IMR-90 (cell line): Measurements from ENCODE around the gene ACOX1. TPM values are rescaled to one million over a fixed set of nuclear protein-coding genes. Genes with fewer than 3 reads are reported as not detected.

ENCODE experiments used
- ATAC-seq: fragments of 200-7000 bp; cut with Tn5 transposase; 2 replicates; pipeline ENCODE4 v1.9.1; 2020; ENCODE audit warnings: low read depth, mild to moderate bottlenecking, moderate library complexity
- BruUV-seq: library from RNA; stranded (reverse); fragments of 400-500 nt; replicated peaks from 2 replicates; lab custom pipeline; 2021; lab: Mats Ljungman, UMichigan
- CTCF ChIA-PET: fragments of 300-600 bp; formaldehyde crosslinking; extraction: SDS; loops from one replicate; lab custom pipeline; 2021; ENCODE audit warnings: antibody characterized with exemption; lab: Yijun Ruan, JAX
- POLR2A ChIA-PET: fragments of 300-600 bp; sonication (Branson Sonifier 250); formaldehyde crosslinking; loops from one replicate; lab custom pipeline; 2022; ENCODE audit warnings: antibody characterized with exemption; ENCODE audit not compliant: unreplicated experiment; lab: Charles Lee
- DNase-seq: peaks from one replicate; pipeline ENCODE4 v3.0.0; 2013
- H2AFZ ChIP-seq: replicated peaks from 2 replicates; pipeline ENCODE3; 2013; ENCODE audit warnings: low read length, mild to moderate bottlenecking; ENCODE audit not compliant: poor library complexity
- H2AK5ac ChIP-seq: 2 replicates; pipeline ENCODE4 v1.6.1; 2013; ENCODE audit warnings: low read depth, low read length, inconsistent platforms
- H2AK9ac ChIP-seq: replicated peaks from 2 replicates; pipeline ENCODE3; 2013; ENCODE audit warnings: mild to moderate bottlenecking, low read depth, low read length, moderate library complexity; ENCODE audit not compliant: poor library complexity
- H2BK120ac ChIP-seq: 2 replicates; pipeline ENCODE4 v1.6.1; 2013; ENCODE audit warnings: low read depth, low read length, inconsistent platforms
- H2BK15ac ChIP-seq: 3 replicates; pipeline ENCODE4 v1.6.1; 2013; ENCODE audit warnings: low read depth, low read length, inconsistent platforms
- H2BK20ac ChIP-seq: 2 replicates; pipeline ENCODE4 v1.6.1; 2013; ENCODE audit warnings: low read depth, mild to moderate bottlenecking, inconsistent platforms, low read length, moderate library complexity
- H2BK5ac ChIP-seq: 2 replicates; pipeline ENCODE4 v1.6.1; 2013; ENCODE audit warnings: mild to moderate bottlenecking, low read depth, low read length, inconsistent platforms; ENCODE audit not compliant: poor library complexity, severe bottlenecking
- H3K14ac ChIP-seq: replicated peaks from 2 replicates; pipeline ENCODE4 v1.6.1; 2013; ENCODE audit warnings: low read depth, low read length, inconsistent platforms
- H3K18ac ChIP-seq: 2 replicates; pipeline ENCODE4 v1.6.1; 2013; ENCODE audit warnings: low read depth, low read length, control low read depth
- H3K23ac ChIP-seq: 2 replicates; pipeline ENCODE4 v1.6.1; 2013; ENCODE audit warnings: low read depth, low read length, inconsistent platforms
- H3K27ac ChIP-seq: 2 replicates; pipeline ENCODE4 v1.5.1; 2013; ENCODE audit warnings: mild to moderate bottlenecking, control low read depth, low read length; ENCODE audit not compliant: insufficient read depth
- H3K27me3 ChIP-seq: 2 replicates; pipeline ENCODE4 v1.6.1; 2013; ENCODE audit warnings: low read length; ENCODE audit not compliant: control insufficient read depth, insufficient read depth
- H3K36me3 ChIP-seq: 2 replicates; pipeline ENCODE4 v1.6.1; 2013; ENCODE audit warnings: low read length, mixed read lengths; ENCODE audit not compliant: control insufficient read depth, insufficient read depth
- H3K4ac ChIP-seq: 2 replicates; pipeline ENCODE4 v1.6.1; 2013; ENCODE audit warnings: low read depth, low read length, inconsistent platforms
- H3K4me1 ChIP-seq: 2 replicates; pipeline ENCODE4 v1.6.1; 2013; ENCODE audit warnings: low read length, mixed read lengths; ENCODE audit not compliant: control insufficient read depth, insufficient read depth
- H3K4me2 ChIP-seq: 2 replicates; pipeline ENCODE4 v1.6.1; 2013; ENCODE audit warnings: low read depth, mild to moderate bottlenecking, control low read depth, low read length, moderate library complexity
- H3K4me3 ChIP-seq: 2 replicates; pipeline ENCODE4 v1.5.1; 2013; ENCODE audit warnings: low read depth, mild to moderate bottlenecking, control low read depth, low read length, moderate library complexity; ENCODE audit not compliant: insufficient read depth
- H3K56ac ChIP-seq: 2 replicates; pipeline ENCODE4 v1.6.1; 2013; ENCODE audit warnings: low read length, inconsistent platforms; ENCODE audit not compliant: insufficient read depth; ENCODE audit errors: extremely low read depth
- H3K79me1 ChIP-seq, 2 experiments: 2 replicates each; pipeline ENCODE4 v1.6.1; 2013; ENCODE audit warnings: low read length in 2 of 2, inconsistent platforms in 1 of 2, low read depth in 1 of 2
- H3K9ac ChIP-seq: 2 replicates; pipeline ENCODE4 v1.6.1; 2013; ENCODE audit warnings: low read depth, low read length, control low read depth
- H3K9me1 ChIP-seq: 2 replicates; pipeline ENCODE4 v1.6.1; 2013; ENCODE audit warnings: low read length, inconsistent platforms; ENCODE audit not compliant: insufficient read depth
- H3K9me3 ChIP-seq: 2 replicates; pipeline ENCODE4 v1.6.1; 2013; ENCODE audit warnings: low read length; ENCODE audit not compliant: control insufficient read depth, insufficient read depth
- H4K20me1 ChIP-seq: 2 replicates; pipeline ENCODE4 v1.6.1; 2013; ENCODE audit warnings: low read length, inconsistent platforms; ENCODE audit not compliant: insufficient read depth
- H4K5ac ChIP-seq: 2 replicates; pipeline ENCODE4 v1.6.1; 2013; ENCODE audit warnings: mild to moderate bottlenecking, low read depth, low read length, control low read depth
- H4K8ac ChIP-seq, 2 experiments: 2 replicates each; pipeline ENCODE4 v1.6.1; 2013; ENCODE audit warnings: low read depth in 2 of 2, low read length in 2 of 2, control low read depth in 1 of 2, inconsistent platforms in 1 of 2
- H4K91ac ChIP-seq: 2 replicates; pipeline ENCODE4 v1.6.1; 2013; ENCODE audit warnings: low read depth, low read length, inconsistent platforms; ENCODE audit not compliant: insufficient read depth
- BHLHE40 ChIP-seq: fragments of 150-350 bp; IDR thresholded peaks from 2 replicates; pipeline ENCODE4 v1.6.1; 2016; ENCODE audit warnings: mild to moderate bottlenecking, low read depth, low read length
- FOS ChIP-seq: fragments of 150-350 bp; IDR thresholded peaks from 2 replicates; pipeline ENCODE4 v1.6.1; 2016; ENCODE audit warnings: low read depth, low read length
- MAZ ChIP-seq: IDR thresholded peaks from 2 replicates; pipeline ENCODE4 v1.6.1; 2012; ENCODE audit warnings: low read depth, mild to moderate bottlenecking, low read length, improper control_type of control experiment, moderate library complexity, borderline replicate concordance
- WGBS, 2 experiments: methylation state at CpG; one replicate each; pipeline versions ENCODE4 v1.1.5 to v1.1.7; 2013; ENCODE audit warnings: missing lambda C conversion rate in 2 of 2; ENCODE audit not compliant: insufficient read length in 1 of 2; ENCODE audit errors: extremely low coverage in 2 of 2; 5-methylcytosine and 5-hydroxymethylcytosine counted together
- dilution Hi-C: fragments of 300-500 bp; cut with HindIII; formaldehyde crosslinking; loops from one replicate; pipeline ENCODE4 v1.14.3; 2018; ENCODE audit warnings: low sequenced_read_pairs; ENCODE audit not compliant: unreplicated experiment
- in situ Hi-C: fragments of 300-500 bp; cut with MboI; formaldehyde crosslinking; loops from 3 replicates; pipeline ENCODE4 v1.14.3; 2019; ENCODE audit warnings: low sequenced_read_pairs, inconsistent platforms, mixed read lengths
- intact Hi-C: fragments of 100-400 bp; cut with micrococcal nuclease; formaldehyde crosslinking; loops from 2 replicates; pipeline ENCODE4 v1.10.0; 2022
- polyA plus RNA-seq, 3 experiments: library from polyadenylated mRNA; depleted of rRNA; stranded (reverse); fragments of >200 nt; gene quantifications; 2 replicates each; pipeline ENCODE4 v1.2.3, GENCODE V29; 2012; ENCODE audit warnings: low replicate concordance in 1 of 3
- total RNA-seq: library from RNA; depleted of rRNA; stranded (reverse); fragments of >200 nt; gene quantifications from 2 replicates; pipeline ENCODE4 v1.2.3, GENCODE V29; 2012

ACOX1 gene
- total and polyA plus RNA-seq, 2 of the 4 experiments (the other 2 are of a cell fraction) = 16.1 to 94.8 TPM

DNA sequence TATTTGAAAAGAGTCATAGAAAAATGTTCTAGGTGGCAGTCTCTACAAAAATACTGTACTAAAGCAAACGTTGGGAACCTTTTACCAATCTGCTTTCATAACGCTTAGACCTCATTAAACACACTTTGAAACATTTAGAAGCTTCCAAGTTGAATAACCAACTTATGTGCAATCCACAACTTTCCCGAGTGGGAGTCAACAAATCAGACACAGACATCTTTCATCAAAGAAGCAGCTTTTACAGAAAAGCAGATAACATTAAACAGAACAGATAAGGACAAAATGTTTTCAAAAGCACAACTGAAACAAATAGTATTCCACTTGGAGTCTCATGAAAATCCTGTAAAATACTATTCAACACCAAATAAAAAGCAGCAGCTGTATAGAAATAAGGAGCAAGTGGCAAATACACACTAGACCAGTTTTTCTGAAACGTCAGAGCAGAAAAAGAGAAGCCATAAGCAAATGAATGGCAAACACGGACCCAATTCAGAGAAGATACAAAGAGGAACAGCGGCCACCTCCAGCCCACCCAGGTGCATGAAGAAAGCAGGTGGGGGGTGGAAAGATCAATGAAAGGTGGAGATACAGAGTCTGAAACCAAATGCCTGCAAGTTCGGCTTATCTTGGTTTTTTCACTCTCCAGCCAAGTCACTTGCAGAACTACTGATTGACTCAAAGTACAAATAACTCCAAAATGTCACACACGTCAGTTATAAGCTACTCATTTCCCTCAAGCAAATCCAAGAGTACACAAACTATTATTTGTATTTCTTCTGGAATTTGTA is 19.7 kb downstream of the ACOX1 start:
- H2AK9ac ChIP-seq = no peak overlapping the region
- no TSS peak for BruUV-seq
- H3K56ac ChIP-seq = no peak overlapping the region
- no peak for DNase-seq
- peaks cover 22 to 44% of the 10 kb centered on the region in 2 experiments for H3K79me1 ChIP-seq
- H3K4me3 ChIP-seq = no peak overlapping the region
- ChIA-PET POLR2A (no interaction called here), CTCF (interaction anchor here (0.9 to 1.0 kb wide), 2 partner anchors 13 to 18 kb away, joined by 3 read pairs; partner anchors contain the start of gene FBF1)
- intact Hi-C loops (no loop called here), dilution Hi-C loops (no loop called here), in situ Hi-C loops (no loop called here)
- no peak overlapping the region for H3K9ac ChIP-seq
- H2AFZ ChIP-seq = no peak overlapping the region
- H2BK15ac ChIP-seq = no peak overlapping the region
- H2BK120ac ChIP-seq = no peak overlapping the region
- H4K8ac ChIP-seq = no peak overlapping the region
- H3K9me3 ChIP-seq = no peaks in the 10 kb centered on the region
- H2AK5ac ChIP-seq = no peak overlapping the region
- WGBS, 2 experiments = 14% methylated on average over 2 of the region's 8 CpGs; no CpG with 5 or more reads in 1 of the 2 experiments
- no peak overlapping the region for H4K5ac ChIP-seq
- H3K27ac ChIP-seq = no peak overlapping the region
- no peak overlapping the region for H3K14ac ChIP-seq
- H3K4me1 ChIP-seq = 0 out of 2 replicates have a peak, but pooled peaks cover 2% of the 10 kb centered on the region
- no peak overlapping the region for H3K18ac ChIP-seq
- H3K9me1 ChIP-seq = no peaks in the 10 kb centered on the region; the same call in 1 of the 2 replicates
- no peak for ATAC-seq
- no peak overlapping the region for H2BK5ac ChIP-seq
- peaks cover 18% of the 10 kb centered on the region for H3K36me3 ChIP-seq
- no peak overlapping the region for H2BK20ac ChIP-seq
- no peak overlapping the region for H3K4ac ChIP-seq
- no peaks in the 10 kb centered on the region for H3K27me3 ChIP-seq
- H4K20me1 ChIP-seq = peaks cover 4% of the 10 kb centered on the region; the same call in 1 of the 2 replicates
- TF ChIP-seq BHLHE40 (no peak), MAZ (no peak), FOS (no peak)
- no peak overlapping the region for H3K23ac ChIP-seq
- no peak overlapping the region for H3K4me2 ChIP-seq
- no peak overlapping the region for H4K91ac ChIP-seq
